ENCODE results near the gene CHMP3. TPM values are rescaled to one million over a fixed set of nuclear protein-coding genes. Genes with fewer than 3 reads are reported as not detected.

CHMP3 gene
- total and polyA plus RNA-seq, 2 of the 8 experiments (the other 6 are each of a cell fraction or from before 2014, with no cell fraction given): 11.7 to 21.9 TPM

GRCh38 chr2:86608832-86609410 is 45.7 kb upstream of the CHMP3 start (continued):
- TF ChIP-seq KDM4A (IDR thresholded peaks at IDR 0.05; ENCODE audit: low read depth, low read length, severe bottlenecking): no peak
- TF ChIP-seq CEBPB (IDR thresholded peaks at IDR 0.05; ENCODE audit: low read depth, low read length): no peak
- no peak for TF ChIP-seq TAF7 (optimal IDR thresholded peaks at IDR 0.05; ENCODE audit: borderline replicate concordance, low read depth, low read length)
- TF ChIP-seq ZNF274 (IDR thresholded peaks at IDR 0.05; ENCODE audit: borderline replicate concordance, extremely low read depth, low read length): no peak
- TF ChIP-seq RAD21 (IDR thresholded peaks at IDR 0.05 in 1 of 2, conservative IDR thresholded peaks at IDR 0.05 in 1 of 2; ENCODE audit: low read depth in 2 of 2, low read length in 2 of 2): no peak
- TF ChIP-seq KDM5A (IDR thresholded peaks at IDR 0.05; ENCODE audit: low read length): no peak
- no peak for TF ChIP-seq CHD2 (IDR thresholded peaks at IDR 0.05; ENCODE audit: low read length)
- TF ChIP-seq PHF8 (conservative IDR thresholded peaks at IDR 0.05; ENCODE audit: low read depth, low read length): no peak

All from H1 (cell line).